ENCODE measurements around the gene GTF2H4.
"Not testable (repeated sequence)": the region's sequence is repeated elsewhere in the genome, so short reads cannot be mapped to it uniquely, and the experiment has no call there.

Gene GTF2H4

GRCh38 chr6:30907758-30908591, at the start of gene GTF2H4:
GTF2H4 (plus strand) TSS chr6:30908207.
- DNase-seq, result peak; percentile 94 to 99 (median 98)
- intact Hi-C loops (cut with DNase I), result no loop called here

GRCh38 chr6:30859726-30860125, 48.3 kb upstream of the GTF2H4 start:
- intact Hi-C loops (cut with DNase I); DNase-seq: not testable (repeated sequence)

- intact Hi-C loops (cut with DNase I), result no loop called here
- no peak for DNase-seq
These were observed 46.6 kb upstream of the GTF2H4 start for GRCh38 chr6:30861257-30862048.

GRCh38 chr6:30862156-30862875, 45.7 kb upstream of the GTF2H4 start:
- DNase-seq, result no peak

GRCh38 chr6:30864325-30864724, 43.7 kb upstream of the GTF2H4 start:
- intact Hi-C loops (cut with DNase I), result no loop called here
- DNase-seq, result no peak

More at GRCh38 chr6:30862156-30862875, 45.7 kb upstream of the GTF2H4 start:
- intact Hi-C loops (cut with DNase I), result no loop called here

GRCh38 chr6:30869241-30869749, 38.7 kb upstream of the GTF2H4 start:
- DNase-seq; intact Hi-C loops (cut with DNase I): not testable (repeated sequence)

GRCh38 chr6:30870546-30870945, 37.5 kb upstream of the GTF2H4 start:
- DNase-seq, result no peak
- intact Hi-C loops (cut with DNase I), result no loop called here

GRCh38 chr6:30871592-30872183, 36.3 kb upstream of the GTF2H4 start:
- no peak for DNase-seq
- intact Hi-C loops (cut with DNase I), result no loop called here

GRCh38 chr6:30873137-30873640, 34.8 kb upstream of the GTF2H4 start:
- no peak for DNase-seq
- intact Hi-C loops (cut with DNase I), result no loop called here

- DNase-seq; intact Hi-C loops (cut with DNase I): not testable (repeated sequence)
These were observed 34.2 kb upstream of the GTF2H4 start for GRCh38 chr6:30873795-30874194.

- intact Hi-C loops (cut with DNase I), result loop anchor here (2.0 kb wide), 1 partner anchor 47 kb away; no protein-coding TSS in a partner anchor
These were observed 32.6 kb upstream of the GTF2H4 start for GRCh38 chr6:30875244-30876038.

GRCh38 chr6:30876039-30876730, 31.8 kb upstream of the GTF2H4 start:
- intact Hi-C loops (cut with DNase I), result loop anchor here (2.0 kb wide), 1 partner anchor 47 kb away; no protein-coding TSS in a partner anchor
- DNase-seq, result peak in 1 of 42 donors; percentile 62

More at GRCh38 chr6:30875244-30876038, 32.6 kb upstream of the GTF2H4 start:
- DNase-seq, result no peak

- intact Hi-C loops (cut with DNase I), result loop anchor here (2.0 kb wide), 1 partner anchor 49 kb away; no protein-coding TSS in a partner anchor
These were observed 30.4 kb upstream of the GTF2H4 start for GRCh38 chr6:30877419-30878262.

GRCh38 chr6:30879684-30880427, 28.2 kb upstream of the GTF2H4 start:
- peak in 1 of 42 donors; percentile 13 for DNase-seq

More at GRCh38 chr6:30877419-30878262, 30.4 kb upstream of the GTF2H4 start:
- DNase-seq, result peak; percentile 78 to 96 (median 90)

GRCh38 chr6:30880698-30881252, 27.2 kb upstream of the GTF2H4 start:
- intact Hi-C loops (cut with DNase I), result loop anchor here (10.0 kb wide), 1 partner anchor 136 kb away; the partner anchor contains the start of genes FLOT1 and IER3
- peak in 40 of 42 donors; percentile 35 to 82 (median 65) for DNase-seq

More at GRCh38 chr6:30879684-30880427, 28.2 kb upstream of the GTF2H4 start:
- intact Hi-C loops (cut with DNase I), result loop anchor here (10.0 kb wide), 1 partner anchor 135 kb away; the partner anchor contains the start of genes FLOT1 and IER3
